Subcutaneous adipose tissue (tissue), 4 donors: ENCODE measurements around the gene EFCAB12. TPM values are rescaled to one million over a fixed set of nuclear protein-coding genes. Genes with fewer than 3 reads are reported as not detected.

Experiments used
- CTCF ChIP-seq: fragments of 450-650 bp; IDR thresholded peaks from one replicate; pipeline ENCODE4 v1.5.1; 2016; ENCODE audit warnings: low read depth, mild to moderate bottlenecking, control low read depth, antibody characterized with exemption, moderate library complexity
- total RNA-seq, 4 donors: library from RNA; depleted of rRNA; stranded (reverse); fragments of >200 nt; gene quantifications; one replicate each; pipeline ENCODE4 v1.1.0, GENCODE V29; 2016

EFCAB12 gene
- total RNA-seq, 4 donors from 2014 or later = 0.94 to 1.0 TPM; not detected in 2

- no peak for TF ChIP-seq CTCF
Observed at GRCh38 chr3:129375099-129375498, 53.3 kb downstream of the EFCAB12 start.

- no peak for TF ChIP-seq CTCF
Observed at GRCh38 chr3:129371041-129371826, 57.2 kb downstream of the EFCAB12 start.

GRCh38 chr3:129370248-129370964, 58.0 kb downstream of the EFCAB12 start:
- no peak for TF ChIP-seq CTCF

GRCh38 chr3:129369711-129370110, 58.7 kb downstream of the EFCAB12 start:
- TF ChIP-seq CTCF = no peak

- no peak for TF ChIP-seq CTCF
Observed at GRCh38 chr3:129367821-129368220, 60.6 kb downstream of the EFCAB12 start.

- TF ChIP-seq CTCF = no peak
Observed at GRCh38 chr3:129366312-129366831, 62.1 kb downstream of the EFCAB12 start.
